ENCODE measurements around the gene KCNJ16.

KCNJ16 gene

GRCh38 chr17:70124723-70125122, 49.7 kb downstream of the KCNJ16 start:
- Histone ChIP-seq H3K36me3 (ENCODE audit: control insufficient read depth, insufficient read depth, low read length) (no peaks in the 10 kb centered on the region), H3K4me1 (ENCODE audit: control insufficient read depth, insufficient read depth, low read length) (no peaks in the 10 kb centered on the region), H3K27me3 (ENCODE audit: control insufficient read depth, insufficient read depth, low read length) (no peaks in the 10 kb centered on the region), H3K27ac (ENCODE audit: low read length) (no peak overlapping the region), H3K9me3 (ENCODE audit: control insufficient read depth, insufficient read depth, low read length) (no peaks in the 10 kb centered on the region), H3K4me3 (ENCODE audit: low read length) (no peak overlapping the region)
- WGBS (ENCODE audit: insufficient coverage, insufficient read length): no CpG with 5 or more reads among the region's 3 CpGs
- DNase-seq (ENCODE audit: low read depth, low spot score): no peak

GRCh38 chr17:70127221-70127873, 52.3 kb downstream of the KCNJ16 start:
- Histone ChIP-seq H3K4me3 (ENCODE audit: low read length) (no peak overlapping the region), H3K9me3 (ENCODE audit: control insufficient read depth, insufficient read depth, low read length) (no peaks in the 10 kb centered on the region), H3K27me3 (ENCODE audit: control insufficient read depth, insufficient read depth, low read length) (no peaks in the 10 kb centered on the region), H3K4me1 (ENCODE audit: control insufficient read depth, insufficient read depth, low read length) (no peaks in the 10 kb centered on the region), H3K27ac (ENCODE audit: low read length) (no peak overlapping the region), H3K36me3 (ENCODE audit: control insufficient read depth, insufficient read depth, low read length) (no peaks in the 10 kb centered on the region)
- no CpG with 5 or more reads among the region's 6 CpGs for WGBS (ENCODE audit: insufficient coverage, insufficient read length)
- DNase-seq (ENCODE audit: low read depth, low spot score): no peak

GRCh38 chr17:70128727-70129238, 53.8 kb downstream of the KCNJ16 start:
- H3K27me3 ChIP-seq (ENCODE audit: control insufficient read depth, insufficient read depth, low read length): no peaks in the 10 kb centered on the region
- H3K36me3 ChIP-seq (ENCODE audit: control insufficient read depth, insufficient read depth, low read length): no peaks in the 10 kb centered on the region
- no CpG with 5 or more reads among the region's 23 CpGs for WGBS (ENCODE audit: insufficient coverage, insufficient read length)
- H3K9me3 ChIP-seq (ENCODE audit: control insufficient read depth, insufficient read depth, low read length): no peaks in the 10 kb centered on the region
- no peak for DNase-seq (ENCODE audit: low read depth, low spot score)
- no peaks in the 10 kb centered on the region for H3K4me1 ChIP-seq (ENCODE audit: control insufficient read depth, insufficient read depth, low read length)
- H3K27ac ChIP-seq (ENCODE audit: low read length): no peak overlapping the region
- H3K4me3 ChIP-seq (ENCODE audit: low read length): no peak overlapping the region

GRCh38 chr17:70130289-70130688, 55.3 kb downstream of the KCNJ16 start:
- no peak for DNase-seq (ENCODE audit: low read depth, low spot score)
- no peak overlapping the region for H3K27ac ChIP-seq (ENCODE audit: low read length)
- no CpG with 5 or more reads among the region's 3 CpGs for WGBS (ENCODE audit: insufficient coverage, insufficient read length)

GRCh38 chr17:70132505-70132904, 57.5 kb downstream of the KCNJ16 start:
- no peaks in the 10 kb centered on the region for H3K36me3 ChIP-seq (ENCODE audit: control insufficient read depth, insufficient read depth, low read length)
- WGBS (ENCODE audit: insufficient coverage, insufficient read length): no CpG with 5 or more reads among the region's 11 CpGs

More at GRCh38 chr17:70130289-70130688, 55.3 kb downstream of the KCNJ16 start:
- Histone ChIP-seq H3K36me3 (ENCODE audit: control insufficient read depth, insufficient read depth, low read length) (no peaks in the 10 kb centered on the region), H3K4me1 (ENCODE audit: control insufficient read depth, insufficient read depth, low read length) (no peaks in the 10 kb centered on the region), H3K9me3 (ENCODE audit: control insufficient read depth, insufficient read depth, low read length) (no peaks in the 10 kb centered on the region), H3K27me3 (ENCODE audit: control insufficient read depth, insufficient read depth, low read length) (no peaks in the 10 kb centered on the region), H3K4me3 (ENCODE audit: low read length) (no peak overlapping the region)

GRCh38 chr17:70134042-70134441, 59.0 kb downstream of the KCNJ16 start:
- Histone ChIP-seq H3K27me3 (ENCODE audit: control insufficient read depth, insufficient read depth, low read length) (no peaks in the 10 kb centered on the region), H3K36me3 (ENCODE audit: control insufficient read depth, insufficient read depth, low read length) (no peaks in the 10 kb centered on the region), H3K4me3 (ENCODE audit: low read length) (no peak overlapping the region), H3K27ac (ENCODE audit: low read length) (no peak overlapping the region), H3K9me3 (ENCODE audit: control insufficient read depth, insufficient read depth, low read length) (no peaks in the 10 kb centered on the region), H3K4me1 (ENCODE audit: control insufficient read depth, insufficient read depth, low read length) (no peaks in the 10 kb centered on the region)
- no peak for DNase-seq (ENCODE audit: low read depth, low spot score)
- no CpG with 5 or more reads among the region's 8 CpGs for WGBS (ENCODE audit: insufficient coverage, insufficient read length)

More at GRCh38 chr17:70132505-70132904, 57.5 kb downstream of the KCNJ16 start:
- Histone ChIP-seq H3K4me3 (ENCODE audit: low read length) (no peak overlapping the region), H3K9me3 (ENCODE audit: control insufficient read depth, insufficient read depth, low read length) (no peaks in the 10 kb centered on the region), H3K4me1 (ENCODE audit: control insufficient read depth, insufficient read depth, low read length) (no peaks in the 10 kb centered on the region), H3K27me3 (ENCODE audit: control insufficient read depth, insufficient read depth, low read length) (no peaks in the 10 kb centered on the region), H3K27ac (ENCODE audit: low read length) (no peak overlapping the region)
- no peak for DNase-seq (ENCODE audit: low read depth, low spot score)

- Histone ChIP-seq H3K4me1 (ENCODE audit: control insufficient read depth, insufficient read depth, low read length) (no peaks in the 10 kb centered on the region), H3K27ac (ENCODE audit: low read length) (no peak overlapping the region), H3K4me3 (ENCODE audit: low read length) (no peak overlapping the region), H3K36me3 (ENCODE audit: control insufficient read depth, insufficient read depth, low read length) (no peaks in the 10 kb centered on the region), H3K9me3 (ENCODE audit: control insufficient read depth, insufficient read depth, low read length) (no peaks in the 10 kb centered on the region), H3K27me3 (ENCODE audit: control insufficient read depth, insufficient read depth, low read length) (no peaks in the 10 kb centered on the region)
- no CpG with 5 or more reads among the region's 1 CpG for WGBS (ENCODE audit: insufficient coverage, insufficient read length)
- DNase-seq (ENCODE audit: low read depth, low spot score): no peak
Observed at GRCh38 chr17:70134777-70135176, 59.8 kb downstream of the KCNJ16 start.

- Histone ChIP-seq H3K4me1 (ENCODE audit: control insufficient read depth, insufficient read depth, low read length) (no peaks in the 10 kb centered on the region), H3K36me3 (ENCODE audit: control insufficient read depth, insufficient read depth, low read length) (no peaks in the 10 kb centered on the region), H3K27me3 (ENCODE audit: control insufficient read depth, insufficient read depth, low read length) (no peaks in the 10 kb centered on the region), H3K27ac (ENCODE audit: low read length) (no peak overlapping the region), H3K4me3 (ENCODE audit: low read length) (no peak overlapping the region), H3K9me3 (ENCODE audit: control insufficient read depth, insufficient read depth, low read length) (no peaks in the 10 kb centered on the region)
- WGBS (ENCODE audit: insufficient coverage, insufficient read length): no CpG with 5 or more reads among the region's 5 CpGs
- DNase-seq (ENCODE audit: low read depth, low spot score): no peak
Observed at GRCh38 chr17:70136131-70136530, 61.1 kb downstream of the KCNJ16 start.

GRCh38 chr17:70137451-70138230, 62.6 kb downstream of the KCNJ16 start:
- no peaks in the 10 kb centered on the region for H3K9me3 ChIP-seq (ENCODE audit: control insufficient read depth, insufficient read depth, low read length)
- H3K27me3 ChIP-seq (ENCODE audit: control insufficient read depth, insufficient read depth, low read length): no peaks in the 10 kb centered on the region
- no peak overlapping the region for H3K27ac ChIP-seq (ENCODE audit: low read length)
- H3K4me3 ChIP-seq (ENCODE audit: low read length): no peak overlapping the region
- WGBS (ENCODE audit: insufficient coverage, insufficient read length): no CpG with 5 or more reads among the region's 9 CpGs
- DNase-seq (ENCODE audit: low read depth, low spot score): no peak
- no peaks in the 10 kb centered on the region for H3K4me1 ChIP-seq (ENCODE audit: control insufficient read depth, insufficient read depth, low read length)
- no peaks in the 10 kb centered on the region for H3K36me3 ChIP-seq (ENCODE audit: control insufficient read depth, insufficient read depth, low read length)

- Histone ChIP-seq H3K36me3 (ENCODE audit: control insufficient read depth, insufficient read depth, low read length) (no peaks in the 10 kb centered on the region), H3K4me3 (ENCODE audit: low read length) (no peak overlapping the region), H3K27me3 (ENCODE audit: control insufficient read depth, insufficient read depth, low read length) (no peaks in the 10 kb centered on the region), H3K4me1 (ENCODE audit: control insufficient read depth, insufficient read depth, low read length) (no peaks in the 10 kb centered on the region), H3K9me3 (ENCODE audit: control insufficient read depth, insufficient read depth, low read length) (no peaks in the 10 kb centered on the region), H3K27ac (ENCODE audit: low read length) (no peak overlapping the region)
- no peak for DNase-seq (ENCODE audit: low read depth, low spot score)
- whole genome bisulfite sequencing (ENCODE audit: insufficient coverage, insufficient read length): no CpG with 5 or more reads among the region's 3 CpGs
Observed at GRCh38 chr17:70138291-70138865, 63.4 kb downstream of the KCNJ16 start.

Measured in iPS DF 6.9 (cell line).